BJ (cell line): Measurements from ENCODE around the gene DIAPH1. TPM values are rescaled to one million over a fixed set of nuclear protein-coding genes. Genes with fewer than 3 reads are reported as not detected.

Experiments
- CTCF ChIA-PET: fragments of 350-600 bp; formaldehyde crosslinking; extraction: SDS; loops from one replicate; lab custom pipeline; 2021; ENCODE audit warnings: antibody characterized with exemption, inconsistent platforms; lab: Yijun Ruan, JAX
- POLR2A ChIA-PET: fragments of 300-600 bp; sonication (Branson Sonifier 250); formaldehyde crosslinking; extraction: SDS; loops from one replicate; lab custom pipeline; 2021; ENCODE audit warnings: antibody characterized with exemption; lab: Charles Lee
- DNase-seq: peaks from one replicate; pipeline ENCODE4 v3.0.0-alpha.2; 2011; ENCODE audit warnings: low read depth
- H3K27me3 ChIP-seq: 2 replicates; pipeline ENCODE4 v1.6.0; 2011; ENCODE audit warnings: low read length; ENCODE audit not compliant: control insufficient read depth, insufficient read depth
- H3K36me3 ChIP-seq: 2 replicates; pipeline ENCODE4 v1.5.1; 2011; ENCODE audit warnings: low read length; ENCODE audit not compliant: control insufficient read depth, insufficient read depth
- H3K4me3 ChIP-seq: 2 replicates; pipeline ENCODE4 v1.5.1; 2011; ENCODE audit warnings: low read depth, mild to moderate bottlenecking, control low read depth, low read length
- CTCF ChIP-seq: IDR thresholded peaks from 2 replicates; pipeline ENCODE4 v1.5.1; 2011; ENCODE audit warnings: low read depth, mild to moderate bottlenecking, control low read depth, inconsistent platforms, low read length, moderate library complexity; ENCODE audit not compliant: insufficient read depth
- polyA plus RNA-seq: library from polyadenylated mRNA; depleted of rRNA; stranded (reverse); fragments of >200 nt; gene quantifications from 2 replicates; pipeline ENCODE4 v1.2.3, GENCODE V29; 2011

Gene DIAPH1
- polyA plus RNA-seq, 1 experiment = 36.6 TPM

GRCh38 chr5:141503681-141504080 lies 115.1 kb downstream of the DIAPH1 start:
- POLR2A ChIA-PET = no interaction called here
- DNase-seq = no peak
- H3K36me3 ChIP-seq = peaks cover 14% of the 10 kb centered on the region
- TF ChIP-seq CTCF = no peak
- no peak overlapping the region for H3K4me3 ChIP-seq
- no peaks in the 10 kb centered on the region for H3K27me3 ChIP-seq
- CTCF ChIA-PET = interaction anchor here (0.8 kb wide), 1 partner anchor 10 kb away, joined by 3 read pairs; no protein-coding TSS in a partner anchor

GRCh38 chr5:141501761-141502160 lies 117.0 kb downstream of the DIAPH1 start:
- POLR2A ChIA-PET = no interaction called here
- Histone ChIP-seq H3K36me3 (peaks cover 17% of the 10 kb centered on the region), H3K27me3 (no peaks in the 10 kb centered on the region), H3K4me3 (no peak overlapping the region)
- DNase-seq = no peak
- CTCF ChIA-PET = interaction anchor here (1.7 kb wide), 1 partner anchor 10 kb away, joined by 10 read pairs; no protein-coding TSS in a partner anchor
- no peak for TF ChIP-seq CTCF

- TF ChIP-seq CTCF = no peak
- H3K27me3 ChIP-seq = no peaks in the 10 kb centered on the region
- ChIA-PET POLR2A (no interaction called here), CTCF (interaction anchor here (0.6 to 2.7 kb wide), 5 partner anchors 16 to 608 kb away, joined by 3 to 8 read pairs (median 3); partner anchors contain the start of gene PCDHGA12)
- peaks cover 14% of the 10 kb centered on the region for H3K36me3 ChIP-seq
- DNase-seq = no peak
- H3K4me3 ChIP-seq = no peak overlapping the region
Measured at GRCh38 chr5:141496038-141496437, 122.8 kb downstream of the DIAPH1 start.

GRCh38 chr5:141495453-141495811 lies 123.4 kb downstream of the DIAPH1 start:
- no peaks in the 10 kb centered on the region for H3K27me3 ChIP-seq
- POLR2A ChIA-PET = no interaction called here

More at GRCh38 chr5:141495453-141495811, 123.4 kb downstream of the DIAPH1 start:
- Histone ChIP-seq H3K36me3 (peaks cover 14% of the 10 kb centered on the region), H3K4me3 (no peak overlapping the region)
- TF ChIP-seq CTCF = no peak
- CTCF ChIA-PET = interaction anchor here (0.6 to 2.7 kb wide), 6 partner anchors 17 to 75 kb away, joined by 3 to 8 read pairs (median 4); partner anchors contain the start of genes PCDHGA11 and PCDHGA12
- DNase-seq = no peak
